ENCODE results near the gene IL12RB1. TPM values are rescaled to one million over a fixed set of nuclear protein-coding genes. Genes with fewer than 3 reads are reported as not detected.
"Not testable (repeated sequence)": the region's sequence is repeated elsewhere in the genome, so short reads cannot be mapped to it uniquely, and the experiment has no call there.

The IL12RB1 gene
- total RNA-seq, 1 donor from 2014 or later = 0.41 TPM

DNA sequence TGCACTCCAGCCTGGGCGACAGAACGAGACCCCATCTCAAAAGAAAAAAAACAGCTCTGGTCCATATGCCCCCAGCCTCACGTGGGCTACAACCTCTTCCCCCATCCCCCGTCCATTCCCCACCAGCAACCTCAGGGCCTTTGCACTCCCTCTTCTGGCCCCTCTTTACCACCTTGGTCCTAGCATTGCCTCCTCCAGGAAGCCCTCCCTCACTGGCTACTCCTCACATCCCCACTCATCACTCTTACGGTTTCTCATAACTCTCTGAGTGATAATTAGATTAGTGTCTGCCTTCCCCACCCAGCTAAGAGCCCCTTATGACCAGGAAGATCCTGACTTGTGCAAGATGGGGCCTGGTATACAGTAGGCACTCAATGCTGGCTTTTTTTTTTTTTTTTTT, 30.8 kb downstream of the IL12RB1 start:
- DNase-seq (ENCODE audit: low spot score in 2 of 2) (no peak), FAIRE-seq (no peak)

- no peak for FAIRE-seq
Observed at GRCh38 chr19:18053576-18054219, 33.0 kb downstream of the IL12RB1 start.

DNA sequence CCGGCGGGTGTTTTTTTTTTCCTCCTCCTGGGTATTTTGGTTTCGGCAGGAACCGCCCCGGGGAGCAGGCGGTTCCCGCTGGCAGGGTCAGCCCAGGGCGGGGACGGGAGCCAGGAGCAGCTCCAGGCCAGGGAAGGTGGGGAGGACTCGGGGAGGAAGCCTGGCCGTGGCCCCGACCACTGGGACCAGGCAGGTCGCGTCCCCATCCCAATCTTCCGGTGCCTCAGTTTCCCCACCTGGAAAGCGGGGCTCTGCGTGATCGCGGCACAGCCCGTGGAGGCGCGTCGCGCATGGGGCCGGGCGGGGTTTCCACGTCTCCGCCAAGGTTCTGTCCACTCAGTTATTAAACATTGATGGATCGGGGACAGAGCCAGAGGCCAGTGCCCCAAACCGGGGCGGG, 34.8 kb downstream of the IL12RB1 start:
- FAIRE-seq = no peak
- no peak for DNase-seq (ENCODE audit: low spot score in 2 of 2)

More at GRCh38 chr19:18053576-18054219, 33.0 kb downstream of the IL12RB1 start:
- DNase-seq (ENCODE audit: low spot score in 2 of 2) = no peak

- FAIRE-seq = no peak
- DNase-seq (ENCODE audit: low spot score in 2 of 2) = peak; percentile 62 to 81
Observed at GRCh38 chr19:18049385-18049784, 37.3 kb downstream of the IL12RB1 start.

GRCh38 chr19:18046059-18046718, 40.5 kb downstream of the IL12RB1 start:
- DNase-seq (ENCODE audit: low spot score in 2 of 2) (no peak), FAIRE-seq (no peak)

DNA sequence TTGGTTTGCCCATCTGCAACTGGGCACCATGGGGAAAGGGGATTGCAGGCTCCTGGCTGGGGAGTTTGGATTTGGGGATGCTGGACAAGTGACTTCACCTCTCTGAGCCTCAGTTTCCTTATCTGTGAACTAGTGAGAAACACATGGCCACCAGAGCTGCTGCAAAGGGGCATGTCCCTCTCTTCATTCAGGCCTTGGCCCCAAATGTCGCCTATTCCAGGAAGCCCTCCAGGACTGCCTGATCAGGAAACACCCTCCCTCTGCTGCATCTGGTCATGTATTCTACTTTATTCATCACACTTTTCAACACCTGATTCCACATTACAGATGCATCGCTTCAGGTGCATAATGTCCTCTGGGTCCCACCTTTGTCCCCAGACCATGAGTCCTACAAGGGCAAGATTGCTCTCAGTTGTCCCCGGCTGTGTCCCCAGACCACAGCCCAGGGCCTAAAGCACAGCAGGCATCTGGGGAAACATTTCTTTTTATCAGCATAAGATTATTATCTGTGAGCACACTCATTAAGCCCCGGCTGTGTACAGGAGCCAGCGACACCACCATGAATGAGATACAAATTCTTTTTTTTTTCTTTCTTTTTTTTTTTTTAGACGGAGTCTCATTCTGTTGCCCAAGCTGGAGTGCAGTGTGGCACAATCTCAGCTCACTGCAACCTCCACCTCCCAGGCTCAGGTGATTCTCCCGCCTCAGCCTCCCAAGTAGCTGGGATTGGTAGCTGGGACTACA, 41.3 kb downstream of the IL12RB1 start:
- FAIRE-seq = no peak
- DNase-seq (ENCODE audit: low spot score in 2 of 2) = no peak

DNA sequence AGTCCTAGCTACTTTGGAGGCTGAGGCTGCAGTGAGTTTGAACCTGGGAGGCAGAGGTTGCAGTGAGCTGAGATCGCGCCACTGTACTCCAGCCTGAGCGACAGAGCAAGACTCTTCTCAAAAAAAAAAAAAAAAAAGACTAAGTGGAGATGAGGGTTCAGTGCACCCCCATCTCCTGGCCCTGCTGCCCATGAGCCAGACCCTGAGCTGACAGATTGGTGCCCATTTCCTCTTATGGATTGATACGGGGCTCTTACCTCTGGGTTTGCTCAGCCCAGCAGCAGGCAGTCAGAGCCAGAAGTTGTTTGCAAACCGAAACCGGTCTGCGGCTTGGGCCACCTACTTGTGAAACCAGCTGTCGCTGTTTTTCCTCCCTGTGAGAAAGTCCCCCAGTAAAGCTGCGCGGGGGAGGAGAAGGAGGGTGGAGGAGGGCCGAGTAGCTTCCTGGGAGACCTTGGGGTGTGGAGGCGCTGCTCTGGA, 41.9 kb downstream of the IL12RB1 start:
- FAIRE-seq (no peak), DNase-seq (ENCODE audit: low spot score in 2 of 2) (peak in 1 of 2 donors; percentile 56)

DNA sequence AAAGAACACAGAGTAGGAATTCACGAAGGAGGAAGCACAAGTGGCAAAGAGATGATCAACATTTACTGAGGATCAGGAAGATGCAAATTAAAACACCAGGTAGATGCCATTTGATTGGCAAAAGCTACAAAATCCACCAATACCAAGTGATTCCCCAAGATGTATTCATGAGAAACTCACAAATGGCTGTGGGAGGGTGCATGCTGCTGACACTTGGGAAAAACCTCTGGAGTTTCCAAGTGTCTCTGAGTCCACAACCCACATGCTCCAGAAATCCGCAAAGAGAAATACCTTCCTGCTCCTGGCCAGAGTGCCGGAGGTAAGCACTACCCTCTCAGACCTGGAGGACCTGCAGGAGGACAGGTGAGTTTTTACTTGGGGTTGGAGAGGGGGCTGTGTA, 43.1 kb downstream of the IL12RB1 start:
- FAIRE-seq = no peak
- DNase-seq (ENCODE audit: low spot score in 2 of 2) = no peak

DNA sequence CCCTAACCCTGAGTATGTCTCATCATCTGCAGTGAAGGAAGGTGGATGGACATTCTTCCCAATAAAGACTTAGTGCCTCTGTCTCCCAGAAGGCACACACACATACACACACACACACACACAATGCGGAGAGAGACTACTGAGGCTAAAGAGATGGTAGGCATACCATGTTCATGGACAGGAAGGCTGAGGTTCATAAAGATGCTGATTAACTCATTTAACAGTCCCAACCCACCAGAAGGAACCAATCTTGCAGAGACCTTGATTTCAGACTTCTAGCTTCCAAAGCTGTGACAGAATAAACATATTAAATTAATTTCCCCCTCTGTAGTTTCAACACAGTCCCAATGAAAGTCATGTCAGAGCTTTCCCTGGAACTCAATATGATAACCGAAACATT, 45.7 kb downstream of the IL12RB1 start:
- DNase-seq (ENCODE audit: low spot score in 2 of 2) = no peak
- no peak for FAIRE-seq

- FAIRE-seq; DNase-seq (ENCODE audit: low spot score in 2 of 2): not testable (repeated sequence)
Observed at GRCh38 chr19:18032102-18032501, 54.6 kb downstream of the IL12RB1 start.

- not testable (repeated sequence) for FAIRE-seq; DNase-seq (ENCODE audit: low spot score in 2 of 2)
Observed at GRCh38 chr19:18031401-18031800, 55.3 kb downstream of the IL12RB1 start.

DNA sequence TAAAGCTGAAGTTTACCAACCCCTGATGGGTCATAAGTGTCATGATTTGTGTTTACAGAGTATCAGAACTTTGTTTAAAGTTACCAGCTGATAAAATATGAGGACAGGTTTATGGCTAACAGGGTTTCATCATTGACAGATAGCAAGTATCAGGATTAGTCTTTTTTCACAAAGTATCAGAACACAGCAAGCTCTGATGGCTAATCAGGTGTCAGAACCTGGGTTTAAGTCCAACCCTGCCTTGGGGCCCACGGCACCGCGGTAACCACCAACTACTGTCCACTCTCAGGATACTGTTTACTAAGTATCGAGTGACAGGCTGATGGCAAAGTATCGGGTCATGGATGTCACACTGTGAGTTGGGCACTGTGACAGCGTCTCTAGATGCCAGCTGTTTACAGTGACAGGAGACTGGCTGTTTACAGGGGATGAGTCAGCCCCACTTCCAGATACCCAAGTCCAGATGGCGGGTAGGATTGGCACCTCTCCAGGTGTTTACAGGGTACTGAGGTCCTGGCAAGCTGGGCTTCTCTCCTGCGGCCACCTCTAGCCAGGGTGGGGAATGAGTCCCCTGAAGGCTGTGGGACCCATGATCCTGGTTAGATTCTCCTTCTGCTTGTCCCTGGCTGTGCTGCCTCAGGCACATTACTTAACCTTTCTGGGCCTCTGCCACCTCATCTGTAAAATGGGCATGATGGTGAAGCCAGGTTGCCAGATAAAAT, 57.0 kb downstream of the IL12RB1 start:
- no peak for DNase-seq (ENCODE audit: low spot score in 2 of 2)
- no peak for FAIRE-seq

- FAIRE-seq = no peak
- DNase-seq (ENCODE audit: low spot score in 2 of 2) = no peak
Observed at GRCh38 chr19:18027151-18027550, 59.6 kb downstream of the IL12RB1 start.

DNA sequence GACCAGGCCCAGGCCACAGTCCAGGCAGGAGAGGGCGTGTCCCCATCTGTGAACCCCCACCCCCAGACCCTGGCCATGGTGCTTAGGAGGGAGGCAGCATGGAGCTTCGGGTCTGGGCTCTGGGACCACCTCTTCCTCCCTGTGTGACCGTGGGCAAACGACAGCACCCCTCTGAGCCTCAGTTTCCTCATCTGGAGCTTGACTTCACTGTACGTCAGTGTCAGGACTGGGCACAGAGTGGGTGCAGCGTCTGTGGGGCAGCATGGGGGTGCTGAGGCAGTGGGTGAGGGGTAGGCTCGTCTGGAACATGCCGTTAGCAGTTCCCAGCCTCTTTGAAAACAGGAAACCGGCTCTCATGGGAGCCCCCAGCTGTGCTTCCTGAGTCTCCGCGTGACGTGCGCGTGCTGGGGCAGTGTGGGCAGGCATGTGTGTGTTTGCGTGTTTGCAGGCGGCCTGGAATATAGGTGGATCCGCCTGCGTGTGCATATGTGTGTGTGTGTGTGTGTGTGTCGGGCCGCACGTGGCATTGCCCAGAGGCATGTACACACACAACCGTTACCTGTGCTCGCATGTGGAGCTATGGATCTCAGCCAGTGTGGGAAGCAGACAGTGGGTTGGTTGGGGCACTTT, 63.0 kb downstream of the IL12RB1 start:
- FAIRE-seq (no peak), DNase-seq (ENCODE audit: low spot score in 2 of 2) (no peak)

DNA sequence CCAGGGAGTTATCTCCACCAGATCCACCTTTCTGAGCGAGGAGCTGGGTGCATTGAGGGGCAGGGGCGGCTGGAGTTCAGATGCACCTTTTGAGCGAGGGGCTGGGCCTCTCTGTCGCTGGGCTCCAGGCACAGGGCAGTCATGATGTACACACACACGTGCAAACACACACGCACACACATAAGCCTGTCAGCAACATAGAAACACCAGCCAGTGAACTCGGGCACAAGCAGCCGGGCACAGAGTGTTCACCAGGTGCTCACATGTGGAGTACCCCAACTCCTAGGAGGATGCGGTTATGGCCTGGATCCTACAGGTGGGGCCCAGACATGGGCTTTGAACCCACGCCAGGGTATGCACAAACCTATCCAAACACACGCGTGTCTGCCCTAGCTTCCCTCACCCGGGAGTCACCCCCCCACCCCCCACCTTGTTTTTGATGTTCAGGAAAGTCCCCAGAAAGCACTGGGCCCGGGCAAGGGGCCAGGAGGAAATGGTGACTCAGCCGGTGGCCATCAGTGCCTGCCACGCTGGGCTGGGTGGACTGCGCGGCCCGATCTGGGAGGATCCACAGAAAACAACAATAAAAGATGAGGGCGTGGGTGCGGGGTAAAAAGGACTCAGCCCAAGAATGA, 65.5 kb downstream of the IL12RB1 start:
- DNase-seq (ENCODE audit: low spot score in 2 of 2) (peak; percentile 41 to 67), FAIRE-seq (no peak)

- FAIRE-seq (no peak), DNase-seq (ENCODE audit: low spot score in 2 of 2) (peak; percentile 60 to 82)
Observed at GRCh38 chr19:18020212-18021085, 66.3 kb downstream of the IL12RB1 start.

- FAIRE-seq = no peak
- DNase-seq (ENCODE audit: low spot score in 2 of 2) = no peak
Observed at GRCh38 chr19:18017275-18018083, 69.3 kb downstream of the IL12RB1 start.

All from frontal cortex (tissue), 4 donors.